ENCODE results near the gene FANCL.
A peak's percentile ranks its signal among the peaks of the same experiment; 100 is the strongest.
"Not testable (repeated sequence)": the region's sequence is repeated elsewhere in the genome, so short reads cannot be mapped to it uniquely, and the experiment has no call there.

Gene FANCL

DNA sequence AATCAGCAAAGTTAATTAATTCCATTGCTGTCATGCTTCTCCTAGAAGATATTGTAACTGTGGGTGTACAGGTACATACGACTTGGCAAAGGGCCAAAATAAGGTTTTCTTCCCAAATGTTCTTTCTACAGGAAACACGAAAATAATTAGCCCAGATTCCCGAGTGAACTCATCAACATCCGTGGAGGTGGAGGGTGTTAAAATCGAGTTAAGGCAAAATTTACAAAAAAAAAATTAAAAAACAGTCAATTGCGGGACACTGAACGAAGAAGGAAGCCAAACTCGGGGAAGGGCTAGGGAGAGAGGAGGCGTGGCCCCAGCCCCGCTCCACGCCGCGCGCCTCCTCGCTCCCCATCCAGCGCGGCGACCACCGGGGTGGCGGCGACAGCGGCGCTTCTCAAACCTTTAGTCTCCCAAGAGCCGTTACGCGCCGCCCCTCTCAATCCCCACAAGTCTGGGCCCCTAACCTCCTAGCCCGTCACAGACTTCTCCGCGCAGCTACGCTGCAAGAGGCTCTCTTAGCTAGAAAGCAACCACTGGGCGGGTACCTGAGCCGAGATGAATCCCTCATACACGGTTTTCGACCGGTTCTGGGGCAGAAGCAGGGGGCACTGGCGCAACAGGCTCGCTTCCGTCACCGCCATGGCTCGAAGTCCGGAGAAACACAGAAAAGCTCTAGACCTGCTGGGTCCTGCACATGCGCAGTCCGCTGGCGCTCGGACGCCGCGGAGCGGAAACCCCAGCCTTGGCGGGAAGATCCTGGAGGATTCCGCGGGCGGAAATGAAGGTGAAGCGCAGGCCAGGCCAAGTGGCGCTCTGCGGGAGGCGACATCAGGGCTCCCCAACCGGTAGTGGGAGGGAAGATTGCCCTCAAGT is at the start of gene FANCL:
Gene FANCL (minus strand): TSS at position 656 of the 876 bp plus-strand sequence. CDS start 12 bp downstream, at position 644.
- peak; percentile 65 for DNase-seq

DNA sequence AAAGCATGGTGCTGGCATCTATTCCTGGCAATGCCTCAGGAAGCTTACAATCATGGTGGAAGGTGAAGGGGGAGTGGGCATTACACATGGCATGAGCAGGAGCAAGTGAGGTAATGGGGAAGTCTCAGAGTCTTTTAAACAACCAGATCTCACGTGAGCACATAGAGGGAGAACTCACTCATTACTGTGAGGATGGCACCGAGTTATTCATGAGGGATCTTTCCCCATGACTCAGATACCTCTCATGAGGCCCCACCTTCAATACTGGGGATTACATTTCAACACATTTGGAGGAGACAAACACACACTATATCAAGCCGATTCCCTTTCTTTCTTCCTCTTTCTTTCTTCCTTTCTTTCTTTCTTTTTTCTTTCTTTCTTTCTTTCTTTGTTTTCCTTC is 47.9 kb upstream of the FANCL start:
- no peak for DNase-seq

DNA sequence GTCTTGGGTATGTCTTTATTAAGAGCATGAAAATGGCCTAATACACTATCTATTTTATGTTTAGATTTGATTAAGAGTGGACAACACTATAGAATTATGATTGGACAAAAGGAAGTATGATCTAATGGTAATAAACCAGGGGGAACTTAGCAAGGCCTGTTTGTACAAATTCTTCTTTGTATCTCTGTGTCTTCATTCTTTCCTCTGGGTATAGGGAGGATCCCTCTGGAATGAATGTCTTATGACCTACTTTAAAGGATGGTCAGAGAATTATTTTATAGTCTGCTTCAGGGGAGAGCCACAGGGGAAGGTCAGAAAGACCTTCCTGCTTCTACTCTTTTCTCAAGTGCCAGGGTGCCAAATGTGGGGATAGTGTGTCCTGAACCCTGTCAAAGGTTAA is 42.8 kb upstream of the FANCL start:
- DNase-seq: no peak

DNA sequence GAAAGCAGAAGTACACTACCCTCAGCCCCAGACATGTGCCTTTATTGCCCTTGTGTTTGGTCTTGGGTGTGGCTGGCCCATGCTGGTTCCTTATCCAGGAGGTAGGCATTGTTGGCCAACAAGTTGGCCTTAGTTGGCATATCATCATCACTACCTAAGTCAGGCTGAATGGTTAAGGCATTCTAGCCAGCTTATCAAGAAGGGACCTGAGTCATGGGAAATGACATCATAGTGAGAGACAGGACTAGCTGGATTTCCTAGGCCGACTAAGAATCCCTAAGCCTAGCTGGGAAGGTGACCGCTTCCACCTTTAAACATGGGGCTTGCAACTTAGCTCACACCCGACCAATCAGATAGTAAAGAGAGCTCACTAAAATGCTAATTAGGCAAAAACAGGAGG is 34.0 kb upstream of the FANCL start:
- not testable (repeated sequence) for DNase-seq

DNA sequence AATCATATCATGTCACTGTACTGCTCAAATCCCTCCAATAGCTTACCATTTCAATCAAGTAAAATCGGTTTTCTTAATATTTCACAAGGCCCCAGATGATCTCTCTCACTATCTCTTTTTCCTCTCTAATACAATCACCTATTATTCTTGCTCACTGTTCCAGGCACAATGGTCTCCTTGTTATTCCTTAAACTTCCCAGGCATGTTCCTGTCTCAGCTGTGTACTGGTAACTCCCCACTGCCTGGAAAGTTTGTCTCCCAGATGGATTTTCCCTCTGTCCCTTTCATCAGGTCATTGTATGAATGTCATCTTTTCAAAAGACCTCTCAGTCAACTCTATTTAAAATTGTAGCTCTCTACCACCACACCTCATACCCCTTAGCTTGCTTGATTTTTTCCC is 30.7 kb upstream of the FANCL start:
- no peak for DNase-seq

DNA sequence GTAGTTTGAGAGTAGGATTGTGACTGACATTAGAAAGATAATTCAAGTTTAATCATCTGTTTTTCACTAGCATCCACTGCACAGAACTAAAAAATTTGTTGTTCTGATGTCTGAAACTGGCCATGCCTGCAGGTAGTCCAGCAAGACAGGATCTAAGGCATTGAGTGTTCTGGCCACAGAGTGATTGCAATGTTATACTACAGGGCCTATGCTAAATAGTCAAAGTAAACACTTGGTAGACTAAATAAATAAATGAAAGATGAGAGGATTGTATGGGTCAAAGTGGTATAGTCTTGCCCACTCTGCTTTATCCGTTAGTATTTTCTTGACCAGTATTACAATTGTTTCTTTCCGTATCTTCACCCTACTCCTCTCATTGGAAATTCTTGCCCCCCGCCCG is 27.6 kb upstream of the FANCL start:
- no peak for DNase-seq

DNA sequence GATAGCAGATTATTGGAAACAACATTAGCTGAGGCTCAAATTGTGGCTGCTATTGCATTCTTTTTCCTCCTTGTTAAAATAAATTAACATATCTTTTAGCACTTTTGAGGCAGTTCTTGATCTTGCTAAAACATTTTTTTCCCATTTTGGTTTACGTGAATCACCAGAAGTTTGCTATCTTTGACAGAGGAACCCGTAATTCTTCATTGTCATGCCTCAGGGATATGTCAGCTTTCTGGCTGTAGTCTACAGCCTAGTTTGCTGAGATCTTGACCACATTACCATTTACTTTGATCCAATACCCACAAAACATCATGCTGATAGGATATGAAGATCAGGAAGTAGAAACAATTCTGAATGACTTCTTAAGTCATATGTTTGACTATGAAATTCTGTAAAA is 25.1 kb upstream of the FANCL start:
- DNase-seq: no peak

DNA sequence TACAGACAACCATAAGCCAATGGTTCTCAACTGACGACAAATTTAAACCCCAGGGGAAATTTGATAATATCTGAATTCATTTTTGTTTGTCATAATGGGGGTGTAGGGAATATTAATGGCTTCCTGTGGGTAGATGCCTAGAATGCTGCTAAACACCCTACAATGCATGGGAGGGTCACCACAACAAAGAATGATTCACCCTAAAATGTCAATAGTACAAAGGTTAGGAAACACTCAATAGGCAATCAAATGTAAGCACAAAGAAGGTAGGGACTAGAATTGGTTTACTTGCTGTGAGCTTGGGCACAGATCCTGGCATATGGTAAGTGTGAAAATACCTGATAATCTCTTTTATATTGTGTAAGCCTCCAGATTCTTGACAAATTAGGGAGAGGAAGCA is 20.1 kb upstream of the FANCL start:
- no peak for DNase-seq

DNA sequence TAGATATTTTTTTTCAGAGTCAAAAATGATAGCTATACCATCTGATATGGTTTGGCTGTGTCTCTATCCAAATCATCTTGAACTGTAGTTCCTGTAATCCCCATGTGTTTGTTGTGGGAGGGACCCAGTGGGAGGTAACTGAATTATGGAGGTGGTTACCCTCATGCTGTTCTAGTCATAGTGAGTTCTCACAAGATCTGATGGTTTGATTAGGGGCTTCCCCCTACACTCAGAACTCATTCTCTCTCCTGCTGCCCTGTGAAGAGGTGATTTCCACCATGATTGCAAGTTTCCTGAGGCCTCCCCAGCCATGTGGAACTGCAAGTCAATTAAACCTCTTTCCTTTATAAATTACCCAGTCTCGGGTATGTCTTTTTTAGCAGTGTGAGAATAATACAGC is 17.3 kb upstream of the FANCL start:
- DNase-seq: not testable (repeated sequence)

DNA sequence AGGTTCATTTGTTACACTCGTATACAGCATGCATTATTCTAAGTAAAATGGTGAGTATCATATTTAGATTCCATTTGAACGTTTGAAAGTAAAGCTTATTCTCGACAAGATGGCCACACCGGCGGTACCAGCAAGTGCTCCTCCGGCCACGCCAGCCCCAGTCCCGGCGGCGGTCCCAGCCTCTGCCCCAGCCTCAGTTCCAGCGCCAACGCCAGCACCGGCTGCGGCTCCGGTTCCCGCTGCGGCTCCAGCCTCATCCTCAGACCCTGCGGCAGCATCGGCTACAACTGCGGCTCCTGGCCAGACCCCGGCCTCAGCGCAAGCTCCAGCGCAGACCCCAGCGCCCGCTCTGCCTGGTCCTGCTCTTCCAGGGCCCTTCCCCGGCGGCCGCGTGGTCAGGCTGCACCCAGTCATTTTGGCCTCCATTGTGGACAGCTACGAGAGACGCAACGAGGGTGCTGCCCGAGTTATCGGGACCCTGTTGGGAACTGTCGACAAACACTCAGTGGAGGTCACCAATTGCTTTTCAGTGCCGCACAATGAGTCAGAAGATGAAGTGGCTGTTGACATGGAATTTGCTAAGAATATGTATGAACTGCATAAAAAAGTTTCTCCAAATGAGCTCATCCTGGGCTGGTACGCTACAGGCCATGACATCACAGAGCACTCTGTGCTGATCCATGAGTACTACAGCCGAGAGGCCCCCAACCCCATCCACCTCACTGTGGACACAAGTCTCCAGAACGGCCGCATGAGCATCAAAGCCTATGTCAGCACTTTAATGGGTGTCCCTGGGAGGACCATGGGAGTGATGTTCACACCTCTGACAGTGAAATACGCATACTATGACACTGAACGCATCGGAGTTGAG is 10.4 kb upstream of the FANCL start:
- DNase-seq: not testable (repeated sequence)

DNA sequence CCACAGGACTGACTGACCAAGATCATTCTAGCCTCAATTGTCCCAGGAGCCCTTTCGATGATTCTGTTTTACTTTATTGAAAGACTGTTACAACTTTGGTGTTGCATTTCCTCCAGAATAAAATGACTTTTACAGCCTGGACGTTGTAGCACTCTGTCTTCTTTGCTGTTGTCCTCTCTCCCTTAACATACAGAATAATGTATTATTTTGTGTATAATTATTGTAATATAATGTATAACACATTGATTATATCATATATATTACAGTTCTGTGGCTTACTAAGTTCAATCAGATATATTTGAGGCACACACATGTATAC is 380 bp upstream of the FANCL start:
- DNase-seq: no peak

DNA sequence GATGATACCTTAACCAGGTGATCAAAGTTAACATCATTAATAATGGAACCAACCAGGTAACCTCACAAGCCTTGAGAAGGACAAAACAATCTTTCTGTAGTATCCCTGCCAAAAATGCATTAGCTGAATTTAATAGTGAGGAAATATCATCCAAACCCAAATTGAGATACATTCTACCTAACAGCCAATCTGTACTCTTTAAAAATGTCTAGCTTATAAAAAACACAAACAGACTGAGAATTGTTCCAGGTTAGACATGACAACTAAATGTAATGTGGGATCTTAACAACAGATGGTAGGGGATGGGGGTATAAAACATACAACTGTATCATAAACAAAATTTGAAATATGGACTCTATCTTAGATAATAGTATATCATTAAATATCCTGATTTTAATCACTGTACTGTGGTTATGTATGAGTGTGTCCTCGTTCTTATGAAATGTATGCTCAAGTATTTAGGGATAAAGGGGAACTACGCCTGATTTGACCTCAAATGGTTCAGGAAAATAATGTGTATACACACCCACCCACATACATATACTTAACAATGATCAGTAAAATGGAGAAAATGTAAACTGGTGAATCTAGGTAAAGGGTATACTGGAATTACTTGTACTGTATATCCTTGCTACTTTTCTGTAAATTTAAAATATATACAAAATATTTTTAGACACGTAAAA is 1.7 kb downstream of the FANCL start:
- no peak for DNase-seq

DNA sequence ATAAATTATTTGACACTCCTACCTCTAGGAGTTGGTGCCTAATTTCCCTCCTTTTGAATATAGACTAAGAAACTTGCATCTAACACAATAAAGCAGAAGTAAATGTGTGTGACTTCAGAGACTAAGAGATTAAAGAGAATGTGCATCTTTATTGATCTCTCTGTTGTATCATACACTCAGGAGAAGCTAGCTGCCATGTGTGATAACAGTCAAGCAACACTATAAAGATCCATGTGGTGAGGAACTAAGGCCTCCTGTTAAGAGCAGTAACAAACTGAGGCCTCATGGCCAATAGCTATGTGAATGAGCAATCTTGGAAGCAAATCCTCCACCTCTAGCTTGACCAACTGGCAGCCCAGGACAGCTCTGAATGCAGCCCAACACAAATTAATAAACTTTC is 3.4 kb downstream of the FANCL start:
- peak; percentile 19 for DNase-seq

DNA sequence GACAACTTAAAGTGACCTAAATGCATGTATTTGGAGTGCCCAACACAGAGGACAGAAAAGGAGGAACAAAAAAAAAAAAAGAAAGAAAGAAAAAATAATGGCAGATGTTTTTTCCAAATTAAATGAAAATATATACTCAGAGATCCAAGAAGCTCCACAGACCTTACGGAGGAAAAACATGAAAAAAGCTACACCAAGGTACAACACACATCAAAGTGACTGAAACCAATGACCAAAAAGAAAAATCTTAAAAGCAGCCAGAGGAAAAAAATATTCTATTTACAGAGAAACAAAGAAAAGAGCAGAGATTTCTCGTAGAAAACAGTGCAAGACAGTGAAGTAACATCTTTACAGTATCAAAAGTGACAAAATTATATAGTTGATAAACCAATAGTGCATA is 5.1 kb downstream of the FANCL start:
- DNase-seq: no peak

DNA sequence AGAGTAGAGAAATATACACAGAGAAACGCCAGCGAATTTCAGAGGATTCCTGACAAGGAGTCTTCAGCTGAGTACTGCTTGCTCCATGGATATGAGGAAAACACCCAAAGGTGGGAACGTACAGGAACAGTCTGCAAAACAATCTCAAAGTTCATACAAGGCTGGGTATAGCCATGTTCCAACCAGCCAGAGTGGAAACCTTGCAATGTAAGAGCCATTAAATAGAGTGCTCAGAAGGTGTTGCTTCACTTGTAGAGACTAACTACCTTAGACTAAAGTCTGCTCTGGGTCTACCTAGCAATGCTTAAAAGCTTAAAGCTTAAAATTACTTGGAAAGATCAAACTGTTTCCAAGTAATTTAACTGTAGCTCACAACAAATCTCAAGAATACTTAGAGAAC is 6.0 kb downstream of the FANCL start:
- no peak for DNase-seq

DNA sequence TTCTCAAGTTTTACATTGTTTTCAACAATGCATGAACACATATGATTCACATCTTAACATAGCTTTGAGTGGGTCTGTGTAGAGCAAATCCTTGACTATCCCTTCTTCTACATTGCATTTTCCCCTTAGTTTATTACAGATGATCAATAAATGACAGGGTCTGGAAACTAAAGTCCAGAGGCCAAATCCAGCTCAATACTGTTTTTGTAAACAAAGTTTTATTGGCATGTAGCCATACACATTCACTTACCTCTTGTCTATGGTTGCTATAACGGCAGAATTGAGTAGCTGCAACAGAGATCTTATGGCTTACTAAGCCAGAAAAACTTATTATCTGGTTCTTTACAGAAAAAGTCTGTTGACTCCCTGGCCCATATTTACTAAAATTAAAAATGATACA is 12.8 kb downstream of the FANCL start:
- no peak for DNase-seq

DNA sequence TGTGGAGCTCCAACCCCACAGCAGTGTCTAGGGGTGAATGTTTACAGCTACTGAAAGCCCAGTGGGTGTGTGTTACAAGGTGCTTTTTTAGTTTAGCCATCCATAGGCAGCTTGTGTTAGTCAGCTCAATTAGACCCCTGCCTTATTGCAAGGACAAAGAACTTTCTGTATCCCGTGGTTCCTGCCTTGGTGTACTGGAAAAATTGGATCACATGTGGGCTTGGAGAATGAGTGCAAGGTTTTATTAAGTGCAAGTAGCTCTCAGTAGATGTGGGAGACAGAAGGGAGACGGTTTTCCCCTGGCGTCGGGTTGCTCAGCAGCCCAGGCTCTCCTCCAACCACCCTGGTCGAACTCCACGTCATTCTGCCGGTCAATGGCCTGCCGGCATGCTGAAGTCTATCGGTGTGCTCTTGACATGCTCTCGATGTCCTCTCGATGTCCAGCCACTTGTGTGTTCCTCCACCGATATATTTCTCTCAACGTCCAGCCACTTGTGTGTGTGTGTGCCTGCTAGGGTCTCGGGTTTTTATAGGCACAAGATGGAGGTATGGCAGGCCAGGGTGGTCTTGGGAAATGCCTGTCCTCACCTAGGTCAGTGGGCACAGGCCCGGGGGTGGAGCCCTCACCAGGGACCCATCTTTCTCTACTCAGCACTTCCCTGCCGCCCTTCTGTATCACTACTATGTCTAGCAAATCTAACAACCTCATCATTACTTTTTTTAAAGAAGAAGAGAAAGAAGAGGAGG is 13.8 kb downstream of the FANCL start:
- DNase-seq: no peak

DNA sequence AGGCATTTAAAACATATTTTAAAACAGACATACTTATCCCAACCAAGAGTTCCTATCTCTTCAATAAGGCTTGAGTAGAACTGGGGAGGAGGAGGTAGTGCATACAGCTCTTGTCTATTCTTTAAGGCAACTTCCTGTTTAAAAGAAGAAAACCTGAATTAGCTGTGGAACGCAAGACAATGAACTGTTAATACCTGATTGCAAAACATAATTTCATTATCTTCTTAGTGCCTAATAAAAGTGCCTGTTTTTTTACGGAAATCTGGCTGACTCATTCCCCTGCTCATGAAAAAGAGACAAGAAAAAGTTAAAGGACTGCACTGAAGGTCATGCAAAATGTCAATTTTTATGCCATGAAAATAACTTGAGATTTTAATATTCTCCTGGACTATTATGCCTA is 19.2 kb downstream of the FANCL start:
- no peak for DNase-seq

DNA sequence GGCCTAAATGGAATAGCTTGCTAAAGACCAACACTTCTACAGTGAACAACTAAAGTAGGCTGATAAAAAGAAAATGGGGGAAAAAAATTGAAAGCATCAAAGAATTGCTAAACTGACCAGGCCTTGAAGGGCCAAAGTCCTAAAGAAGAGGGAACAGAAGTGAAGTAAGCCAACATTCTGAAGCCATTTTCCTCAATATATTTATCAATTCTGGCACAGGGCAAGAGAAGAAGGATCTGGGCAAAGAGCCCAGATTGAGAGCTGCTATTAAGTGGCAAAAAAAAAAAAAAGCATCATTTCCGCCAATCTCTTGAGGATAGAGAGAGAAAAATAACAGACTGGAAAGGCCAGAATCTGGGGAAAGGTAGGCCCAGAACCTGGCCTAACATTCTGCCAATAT is 25.7 kb downstream of the FANCL start:
- no peak for DNase-seq

DNA sequence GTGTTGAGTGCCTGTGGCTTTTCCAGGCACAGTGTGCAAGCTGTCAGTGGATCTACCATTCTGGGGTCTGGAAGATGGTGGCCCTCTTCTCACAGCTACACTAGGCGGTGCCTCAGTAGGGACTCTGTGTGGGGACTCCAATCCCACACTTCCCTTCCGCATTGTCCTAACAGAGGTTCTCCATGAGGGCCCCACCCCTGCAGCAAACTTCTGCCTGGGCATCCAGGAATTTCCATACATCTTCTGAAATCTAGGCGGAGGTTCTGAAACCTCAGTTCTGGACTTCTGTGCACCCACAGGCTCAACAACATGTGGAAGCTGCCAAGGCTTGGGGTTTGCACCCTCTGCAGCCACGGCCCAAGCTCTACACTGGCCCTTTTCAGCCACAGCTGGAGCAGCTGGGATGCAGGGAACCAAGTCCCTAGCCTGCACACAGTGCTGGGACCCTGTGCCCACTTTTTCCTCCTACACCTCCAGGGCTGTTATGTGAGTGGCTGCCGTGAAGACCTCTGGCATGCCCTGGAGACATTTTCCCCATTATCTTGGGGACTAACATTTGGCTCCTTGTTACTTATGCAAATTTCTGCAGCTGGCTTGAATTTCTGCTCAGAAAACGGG is 30.1 kb downstream of the FANCL start:
- DNase-seq: not testable (repeated sequence)

DNA sequence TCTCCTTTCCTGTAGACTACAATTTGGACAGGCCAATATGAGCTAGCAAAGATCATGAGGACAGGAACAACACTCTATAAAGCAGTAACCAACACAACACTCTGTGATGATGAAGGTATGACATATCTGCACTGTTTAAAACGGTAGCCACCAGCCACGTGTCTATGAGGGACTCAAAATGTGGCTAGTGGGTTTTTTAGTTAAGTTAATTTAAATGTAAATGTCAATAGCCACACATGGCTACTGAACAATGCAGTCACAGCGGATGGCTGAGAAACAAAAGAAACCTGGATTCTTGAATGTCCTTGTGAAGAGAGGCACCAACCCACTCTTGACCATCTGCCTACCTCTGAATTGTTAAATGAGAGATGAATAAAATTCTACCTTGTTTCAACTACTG is 33.9 kb downstream of the FANCL start:
- no peak for DNase-seq

DNA sequence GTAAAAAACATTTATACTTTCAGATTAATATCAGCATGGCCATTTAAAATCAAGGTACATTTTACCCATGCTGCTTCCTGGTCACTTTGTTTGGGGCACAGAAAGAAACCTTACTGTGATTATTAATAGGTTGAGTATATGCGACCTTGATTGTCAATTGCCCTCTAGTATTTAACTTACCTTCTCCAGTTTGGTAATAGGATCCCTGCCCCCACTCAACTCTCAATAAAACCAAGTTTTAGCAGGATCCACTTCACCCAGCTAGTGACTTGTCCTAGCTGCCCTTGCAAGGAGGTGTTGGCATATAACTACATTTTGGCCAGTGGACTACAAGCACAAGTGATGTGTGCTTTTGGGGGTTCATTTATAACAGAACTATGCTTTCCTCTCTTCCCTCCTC is 34.3 kb downstream of the FANCL start:
- DNase-seq: no peak
